GM18520 (cell line): ENCODE measurements around the gene PHLDA2.
"Not testable (repeated sequence)": the region's sequence is repeated elsewhere in the genome, so short reads cannot be mapped to it uniquely, and the experiment has no call there.

Source experiments
- ATAC-seq: cut with Tn5 transposase; IDR thresholded peaks from one replicate; pipeline ENCODE4 v1.9.1; 2021; ENCODE audit not compliant: unreplicated experiment

The PHLDA2 gene

GRCh38 chr11:2945031-2945756, 16.0 kb upstream of the PHLDA2 start:
- ATAC-seq = no peak

- no peak for ATAC-seq
Observed at GRCh38 chr11:2944530-2944929, 15.3 kb upstream of the PHLDA2 start.

GRCh38 chr11:2943711-2944118, 14.5 kb upstream of the PHLDA2 start:
- ATAC-seq = no peak

GRCh38 chr11:2942872-2943710, 13.9 kb upstream of the PHLDA2 start:
- ATAC-seq = no peak

GRCh38 chr11:2942447-2942846, 13.2 kb upstream of the PHLDA2 start:
- ATAC-seq = no peak

GRCh38 chr11:2940921-2941821, 12.0 kb upstream of the PHLDA2 start:
- ATAC-seq = no peak

- ATAC-seq = no peak
Observed at GRCh38 chr11:2940147-2940920, 11.1 kb upstream of the PHLDA2 start.

GRCh38 chr11:2938458-2939418, 9.5 kb upstream of the PHLDA2 start:
- not testable (repeated sequence) for ATAC-seq

- not testable (repeated sequence) for ATAC-seq
Observed at GRCh38 chr11:2937641-2938457, 8.6 kb upstream of the PHLDA2 start.

GRCh38 chr11:2934611-2935239, 5.5 kb upstream of the PHLDA2 start:
- ATAC-seq = no peak

GRCh38 chr11:2934021-2934550, 4.9 kb upstream of the PHLDA2 start:
- no peak for ATAC-seq

- no peak for ATAC-seq
Observed at GRCh38 chr11:2933375-2934020, 4.3 kb upstream of the PHLDA2 start.

- ATAC-seq = no peak
Observed at GRCh38 chr11:2932850-2933251, 3.6 kb upstream of the PHLDA2 start.

GRCh38 chr11:2931771-2932738, 2.8 kb upstream of the PHLDA2 start:
- ATAC-seq = no peak

- ATAC-seq = no peak
Observed at GRCh38 chr11:2931420-2931746, 2.2 kb upstream of the PHLDA2 start.

GRCh38 chr11:2930704-2931419, 1.6 kb upstream of the PHLDA2 start:
- ATAC-seq = no peak
